GM21737 (cell line): ENCODE measurements around the gene VAMP7.
"Not testable (repeated sequence)": the region's sequence is repeated elsewhere in the genome, so short reads cannot be mapped to it uniquely, and the experiment has no call there.

Source experiments
- ATAC-seq: cut with Tn5 transposase; IDR thresholded peaks from one replicate; pipeline ENCODE4 v1.9.1; 2021; ENCODE audit warnings: mild to moderate bottlenecking, moderate library complexity; ENCODE audit not compliant: unreplicated experiment

Gene VAMP7, protein sequence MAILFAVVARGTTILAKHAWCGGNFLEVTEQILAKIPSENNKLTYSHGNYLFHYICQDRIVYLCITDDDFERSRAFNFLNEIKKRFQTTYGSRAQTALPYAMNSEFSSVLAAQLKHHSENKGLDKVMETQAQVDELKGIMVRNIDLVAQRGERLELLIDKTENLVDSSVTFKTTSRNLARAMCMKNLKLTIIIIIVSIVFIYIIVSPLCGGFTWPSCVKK

DNA sequence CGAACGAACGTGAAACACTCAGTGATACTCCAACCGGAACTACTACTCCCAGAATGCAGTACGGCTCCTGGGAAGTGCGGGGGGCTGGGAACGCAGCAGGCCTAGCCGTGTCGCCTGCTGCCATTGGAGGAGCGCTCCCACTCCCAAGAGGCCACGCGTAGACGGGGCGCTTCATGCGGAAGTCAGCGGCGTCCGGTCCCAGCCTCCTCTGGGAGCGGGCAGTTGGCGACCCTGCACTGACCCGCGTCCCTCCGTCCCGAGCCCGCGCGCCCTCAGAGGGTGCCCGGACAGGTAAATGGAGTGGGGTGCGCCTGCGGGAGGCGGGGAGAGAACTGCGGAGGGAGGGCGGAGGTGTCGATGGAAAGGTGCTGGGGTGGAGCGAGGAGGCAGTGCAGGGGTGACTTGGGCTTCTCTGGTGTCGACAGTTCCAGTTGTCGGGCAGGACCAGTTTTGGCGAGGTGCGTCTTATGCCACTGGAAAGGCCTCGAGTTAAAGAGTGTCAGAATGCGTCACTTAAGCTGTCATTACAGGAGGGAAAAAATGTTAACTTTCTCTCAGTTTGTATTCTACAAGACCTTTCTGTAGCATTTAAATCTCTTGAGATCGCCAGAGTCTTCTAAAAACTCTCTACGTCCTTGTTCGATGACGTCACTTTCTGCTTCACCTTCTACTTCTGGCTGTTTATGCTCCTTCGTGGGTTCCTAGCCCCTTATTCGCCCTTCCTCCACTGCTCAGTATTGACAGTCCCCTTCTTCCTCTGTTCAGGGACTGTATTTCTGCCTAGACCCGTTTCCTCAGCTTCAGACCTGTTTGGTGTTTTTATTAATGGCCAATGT, at the start of gene VAMP7:
Gene VAMP7 (plus strand): TSS at position 188 of the 836 bp plus-strand sequence. CDS start 8,122 bp downstream, outside the sequence.
- ATAC-seq = peak; percentile 99

DNA sequence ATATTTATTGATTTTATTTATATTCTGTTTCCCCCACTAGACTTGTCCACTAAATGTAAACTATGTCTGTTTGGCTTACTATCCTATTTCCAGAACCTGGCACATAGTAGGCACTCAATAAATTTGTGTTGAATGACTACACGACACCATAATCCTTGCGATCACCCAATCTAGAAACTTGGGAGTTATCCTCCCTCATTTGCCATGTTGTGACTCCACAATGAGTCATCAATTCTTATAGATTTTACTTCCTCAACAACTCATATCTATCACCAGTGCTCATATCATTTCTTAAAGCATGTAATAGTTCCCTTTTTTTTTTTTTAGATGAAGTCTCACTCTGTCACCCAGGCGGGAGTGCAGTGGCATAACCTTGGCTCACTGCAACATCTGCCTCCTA, 39.9 kb upstream of the VAMP7 start:
- no peak for ATAC-seq

DNA sequence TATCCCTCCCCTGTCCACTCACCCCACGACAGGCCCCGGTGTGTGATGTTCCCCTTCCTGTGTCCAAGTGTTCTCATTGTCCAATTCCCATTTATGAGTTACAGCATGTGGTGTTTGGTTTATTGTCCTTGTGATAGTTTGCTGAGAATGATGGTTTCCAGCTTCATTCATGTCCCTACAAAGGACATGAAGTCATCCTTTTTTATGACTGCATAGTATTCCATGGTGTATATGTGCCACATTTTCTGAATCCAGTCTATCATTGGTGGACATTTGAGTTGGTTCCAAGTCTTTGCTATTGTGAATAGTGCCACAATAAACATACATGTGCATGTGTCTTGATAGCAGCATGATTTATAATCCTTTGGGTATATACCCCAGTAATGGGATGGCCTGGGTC, 29.4 kb upstream of the VAMP7 start:
- not testable (repeated sequence) for ATAC-seq

DNA sequence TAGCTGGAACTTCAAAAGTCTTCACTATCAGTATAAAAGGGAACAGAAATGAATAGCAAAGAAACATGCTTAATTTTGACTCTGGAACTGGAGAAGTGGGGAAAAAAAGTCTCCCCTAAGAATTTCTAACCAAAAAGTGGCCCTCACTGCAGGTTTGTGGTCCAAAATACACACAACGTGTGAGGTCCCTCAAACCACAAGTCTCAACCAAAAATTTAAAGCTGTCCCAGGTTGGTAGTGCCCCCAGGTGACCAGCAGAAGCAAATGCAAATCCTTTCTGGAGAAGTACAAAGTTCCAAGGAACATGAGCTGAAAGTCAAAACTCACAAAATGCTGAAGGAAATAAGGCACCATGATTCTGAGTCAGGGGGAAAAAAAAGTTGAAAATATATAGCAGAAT, 23.6 kb upstream of the VAMP7 start:
- no peak for ATAC-seq

DNA sequence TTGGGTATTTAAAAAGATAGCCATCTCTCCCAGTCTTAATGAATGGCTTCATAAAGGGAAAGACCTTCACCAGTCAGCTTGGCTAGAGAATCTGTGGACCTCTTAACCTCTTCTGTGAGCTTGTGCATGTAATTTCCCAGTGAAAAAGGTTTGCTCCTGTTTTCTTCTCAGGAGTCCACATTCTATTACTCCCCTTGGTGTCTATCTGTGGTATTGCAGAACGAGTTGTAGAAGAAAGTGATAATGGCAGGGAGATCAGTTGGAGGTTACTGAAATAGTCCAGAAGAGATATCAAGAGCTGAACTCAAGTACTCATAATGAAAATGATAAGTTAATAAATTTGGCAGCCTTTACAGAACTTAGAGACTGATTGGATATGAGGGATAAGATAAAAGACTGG, 16.5 kb upstream of the VAMP7 start:
- no peak for ATAC-seq

DNA sequence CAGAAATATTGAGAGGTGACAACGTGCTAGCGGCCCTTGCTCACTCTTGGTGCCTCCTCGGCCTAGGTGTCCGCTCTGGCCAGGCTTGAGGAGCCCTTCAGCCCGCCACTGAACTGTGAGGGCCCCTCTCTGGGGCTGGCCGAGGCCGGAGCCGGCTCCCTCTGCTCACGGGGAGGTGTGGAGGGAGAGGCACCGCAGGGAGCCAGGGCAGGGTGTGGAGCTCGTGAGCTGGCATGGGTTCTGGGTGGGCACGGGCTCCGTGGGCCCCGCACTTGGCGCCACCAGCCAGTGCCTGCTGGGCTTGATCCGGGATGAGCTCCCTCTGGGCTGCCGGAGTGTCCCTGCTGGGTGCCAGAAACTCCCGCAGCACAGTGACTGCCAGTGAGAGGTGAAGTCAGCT, 16.0 kb upstream of the VAMP7 start:
- no peak for ATAC-seq

DNA sequence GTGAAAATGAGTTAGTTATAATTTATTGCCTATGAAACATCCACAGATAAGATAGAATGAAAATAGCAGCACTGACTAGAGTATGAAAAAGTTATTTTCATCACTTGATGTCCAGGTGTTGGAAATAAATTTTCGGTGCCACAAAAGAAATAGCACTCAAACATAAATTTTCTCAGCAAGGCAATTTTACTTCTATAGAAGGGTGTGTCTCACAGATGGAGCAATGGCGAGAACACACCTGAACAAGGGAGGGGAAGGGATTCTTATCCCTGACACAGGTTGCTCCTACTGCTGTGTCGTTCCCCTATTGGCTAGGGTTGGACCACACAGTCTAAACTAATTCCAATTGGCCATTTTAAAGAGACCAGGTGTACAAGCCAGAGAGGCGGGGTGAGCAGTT, 13.3 kb upstream of the VAMP7 start:
- no peak for ATAC-seq

DNA sequence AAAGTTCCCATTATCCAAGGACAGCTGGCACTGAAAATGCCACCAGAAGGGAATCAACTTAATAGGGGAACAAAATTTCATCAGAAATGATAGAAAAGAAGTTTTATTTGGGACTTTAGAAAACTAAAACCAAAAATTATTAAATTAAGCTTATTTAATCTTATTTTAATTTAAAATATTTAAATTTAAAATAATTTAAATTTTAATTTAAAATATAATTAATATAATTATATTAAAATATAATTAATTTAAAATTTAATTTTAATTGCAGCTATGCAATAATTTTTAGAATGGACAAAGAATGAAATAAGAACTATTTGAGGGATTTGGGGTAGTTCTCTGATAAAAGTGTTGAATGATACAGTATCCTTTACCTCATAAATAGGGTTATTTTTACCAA, 10.2 kb upstream of the VAMP7 start:
- ATAC-seq = no peak

DNA sequence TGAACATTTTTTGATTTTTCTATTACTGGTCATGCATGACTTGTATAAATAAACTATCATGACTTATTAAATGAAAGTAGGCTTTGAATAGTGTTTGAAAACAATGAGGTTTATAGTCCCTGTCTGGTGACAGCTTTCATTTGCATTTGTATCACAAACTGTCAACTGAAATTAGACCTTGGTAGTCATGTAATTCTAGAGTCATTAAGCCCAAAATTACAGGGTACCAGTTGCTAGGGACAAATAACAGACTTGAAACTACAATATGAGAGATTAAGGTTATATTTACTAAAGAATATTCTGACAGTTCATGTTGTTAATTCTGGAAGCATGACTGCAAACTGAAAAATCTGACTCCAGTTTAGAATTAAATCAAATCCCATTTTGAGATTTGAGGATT, 9.2 kb upstream of the VAMP7 start:
- ATAC-seq = no peak

DNA sequence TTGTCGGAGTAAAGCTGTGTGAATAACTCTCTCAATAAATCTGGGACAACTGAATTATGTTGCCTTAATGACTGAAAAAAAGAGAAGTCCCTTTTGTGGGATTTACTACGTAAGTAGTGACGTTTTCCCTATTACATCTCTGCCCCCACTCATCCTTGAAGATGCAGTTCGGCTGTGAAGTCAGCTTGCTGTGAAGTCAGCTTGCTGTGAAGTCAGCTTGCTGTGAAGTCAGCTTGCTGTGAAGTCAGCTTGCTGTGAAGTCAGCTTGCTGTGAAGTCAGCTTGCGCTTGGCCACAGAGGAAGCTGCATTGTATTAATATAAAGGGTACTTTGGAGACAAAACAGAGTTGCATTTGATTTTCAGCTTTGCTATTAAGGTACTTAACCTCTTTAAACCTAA, 8.0 kb upstream of the VAMP7 start:
- no peak for ATAC-seq

DNA sequence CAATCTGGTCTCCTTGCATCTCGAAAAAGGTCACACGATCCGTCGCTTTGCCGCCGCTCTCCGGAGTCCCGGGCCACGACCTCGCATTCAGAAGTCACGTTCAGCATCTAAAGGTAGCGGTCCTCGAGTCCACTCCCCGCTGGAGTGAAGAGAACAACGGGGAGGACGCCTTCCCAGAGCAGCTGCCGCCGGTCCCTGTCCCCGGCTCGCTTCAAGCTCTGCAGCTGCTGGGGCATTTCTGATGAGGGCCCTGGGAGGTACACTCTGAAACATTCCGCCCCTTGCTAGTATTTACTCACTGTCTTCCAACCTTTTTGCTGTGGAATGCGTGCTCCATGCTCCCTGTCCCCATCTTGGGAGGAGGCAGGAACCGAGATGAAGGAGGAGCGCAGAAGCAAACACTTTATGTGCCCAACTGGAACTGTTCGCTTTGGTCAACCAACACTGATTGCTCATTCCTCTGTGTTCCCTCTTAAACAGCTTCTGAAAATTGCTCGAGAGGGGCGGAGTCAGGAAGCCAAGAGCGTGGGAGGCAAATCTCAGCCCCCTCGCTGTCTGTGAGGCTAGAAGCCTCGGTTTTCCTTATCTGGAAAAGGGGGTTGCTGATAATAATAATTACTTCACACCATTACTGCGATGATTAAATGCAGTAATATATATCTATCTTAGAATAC, 6.4 kb upstream of the VAMP7 start:
- ATAC-seq = no peak

DNA sequence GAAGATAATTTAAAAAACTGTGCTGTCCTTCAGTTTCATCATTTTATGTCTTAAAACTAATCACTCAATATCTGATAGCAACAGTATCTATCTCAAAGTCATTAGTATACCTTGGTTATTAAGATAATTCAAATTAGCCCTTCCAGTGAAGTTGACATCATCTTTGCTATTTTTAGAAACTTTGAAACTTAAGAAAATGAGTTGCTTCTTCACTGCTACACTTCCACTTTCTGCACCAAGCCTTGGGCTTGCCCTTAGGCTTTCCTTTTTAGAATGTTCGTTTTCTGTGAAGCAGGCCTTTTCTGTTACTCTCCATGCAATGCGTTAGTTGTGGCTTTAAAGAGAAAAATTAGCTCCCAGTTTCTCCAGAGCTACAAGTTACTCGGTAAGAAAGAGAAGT, 4.4 kb upstream of the VAMP7 start:
- no peak for ATAC-seq

DNA sequence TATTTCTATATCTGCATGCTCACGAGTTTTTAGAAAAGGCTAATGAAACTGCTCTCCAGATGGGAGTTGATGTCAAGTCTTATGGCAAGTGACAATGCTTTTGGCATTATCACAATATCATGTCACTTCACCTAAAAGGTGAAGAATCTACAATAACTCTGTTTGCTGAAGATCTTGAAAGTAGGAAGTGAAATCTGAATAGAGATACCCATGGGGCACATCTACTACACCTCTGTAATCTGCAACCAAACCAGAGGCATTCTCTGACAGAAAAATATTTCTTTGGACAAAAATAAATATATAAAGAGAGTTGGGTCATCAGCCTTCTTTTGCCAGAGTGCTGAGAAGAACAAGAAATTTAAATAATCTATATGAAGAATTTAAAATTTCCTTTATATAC, 3.9 kb upstream of the VAMP7 start:
- no peak for ATAC-seq

DNA sequence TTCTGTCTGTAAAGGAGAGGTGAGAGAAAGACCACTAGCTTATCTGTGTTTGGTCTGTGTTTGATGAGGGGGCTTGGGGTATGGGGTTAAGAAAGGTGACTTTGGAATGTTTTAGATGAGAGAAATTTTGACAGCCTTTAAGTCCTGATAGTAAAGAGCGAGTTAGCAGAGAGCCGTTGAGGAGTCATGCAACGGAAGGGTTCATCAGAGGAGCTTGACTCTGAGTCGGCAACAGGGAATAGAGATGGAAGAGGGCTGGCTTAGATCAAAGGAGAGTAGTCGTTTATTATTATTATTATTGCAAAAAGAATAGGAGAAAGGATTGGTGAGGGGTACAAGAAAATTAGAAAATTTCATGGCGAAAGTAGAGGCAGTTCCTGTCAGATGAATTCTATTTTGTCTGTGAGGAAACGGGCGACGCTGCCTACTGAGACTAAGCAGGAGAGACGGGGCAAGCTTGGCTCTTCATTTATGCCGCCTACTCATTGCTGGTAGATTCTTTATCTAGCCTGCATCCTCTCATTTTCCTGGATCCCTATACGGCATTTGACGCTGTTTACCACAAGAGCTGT, 473 bp upstream of the VAMP7 start:
- no peak for ATAC-seq

DNA sequence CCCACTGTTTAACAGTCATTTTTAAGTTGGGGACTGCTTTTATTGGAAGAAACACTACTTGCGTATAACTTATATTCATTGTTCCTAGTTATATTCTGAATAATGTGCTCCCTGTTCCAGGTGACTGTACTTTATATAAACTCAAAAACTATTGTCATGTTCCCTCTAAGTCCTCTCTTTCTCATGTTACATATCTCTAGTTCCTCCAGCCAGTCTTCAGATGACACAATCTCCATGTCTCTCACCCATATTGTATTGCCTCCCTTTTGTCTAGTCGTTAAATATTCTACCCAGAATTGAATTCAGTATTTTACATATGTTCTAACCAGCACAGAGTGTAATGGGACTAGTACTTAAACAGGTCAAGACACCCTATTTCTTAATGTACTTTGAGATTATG, 5.3 kb downstream of the VAMP7 start:
- ATAC-seq = no peak

DNA sequence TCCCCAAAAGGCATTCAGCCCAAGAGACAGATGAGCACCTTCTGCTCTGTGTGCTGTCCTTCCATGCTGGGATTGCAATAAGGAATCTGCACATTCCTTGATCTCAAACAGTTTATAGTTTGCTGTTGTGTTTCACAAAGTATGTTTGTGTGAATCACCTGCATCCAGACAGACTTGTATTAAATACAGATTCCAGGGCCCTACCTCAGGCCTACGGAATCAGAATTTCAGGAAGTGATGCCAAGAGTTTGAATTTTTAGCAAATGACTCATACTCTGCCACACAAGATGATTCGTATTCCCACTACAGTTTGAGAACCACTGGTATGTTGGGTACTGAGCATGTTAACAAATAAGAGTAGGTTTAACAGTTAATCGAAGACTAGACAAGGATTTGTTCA, 7.0 kb downstream of the VAMP7 start:
- ATAC-seq = no peak

DNA sequence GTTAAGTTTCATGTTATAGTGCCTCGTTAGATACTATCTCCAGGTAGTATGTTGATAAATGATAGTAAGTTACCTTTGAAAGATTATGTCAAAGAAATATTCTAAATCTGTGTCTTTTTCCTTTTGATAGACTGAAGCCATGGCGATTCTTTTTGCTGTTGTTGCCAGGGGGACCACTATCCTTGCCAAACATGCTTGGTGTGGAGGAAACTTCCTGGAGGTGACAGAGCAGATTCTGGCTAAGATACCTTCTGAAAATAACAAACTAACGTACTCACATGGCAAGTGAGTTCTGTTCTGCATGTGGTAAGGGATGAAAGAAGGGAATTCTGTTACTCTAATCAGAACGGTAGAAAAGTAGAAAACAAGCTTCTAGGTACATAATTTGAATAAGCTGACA, 8.2 kb downstream of the VAMP7 start:
- ATAC-seq = no peak

DNA sequence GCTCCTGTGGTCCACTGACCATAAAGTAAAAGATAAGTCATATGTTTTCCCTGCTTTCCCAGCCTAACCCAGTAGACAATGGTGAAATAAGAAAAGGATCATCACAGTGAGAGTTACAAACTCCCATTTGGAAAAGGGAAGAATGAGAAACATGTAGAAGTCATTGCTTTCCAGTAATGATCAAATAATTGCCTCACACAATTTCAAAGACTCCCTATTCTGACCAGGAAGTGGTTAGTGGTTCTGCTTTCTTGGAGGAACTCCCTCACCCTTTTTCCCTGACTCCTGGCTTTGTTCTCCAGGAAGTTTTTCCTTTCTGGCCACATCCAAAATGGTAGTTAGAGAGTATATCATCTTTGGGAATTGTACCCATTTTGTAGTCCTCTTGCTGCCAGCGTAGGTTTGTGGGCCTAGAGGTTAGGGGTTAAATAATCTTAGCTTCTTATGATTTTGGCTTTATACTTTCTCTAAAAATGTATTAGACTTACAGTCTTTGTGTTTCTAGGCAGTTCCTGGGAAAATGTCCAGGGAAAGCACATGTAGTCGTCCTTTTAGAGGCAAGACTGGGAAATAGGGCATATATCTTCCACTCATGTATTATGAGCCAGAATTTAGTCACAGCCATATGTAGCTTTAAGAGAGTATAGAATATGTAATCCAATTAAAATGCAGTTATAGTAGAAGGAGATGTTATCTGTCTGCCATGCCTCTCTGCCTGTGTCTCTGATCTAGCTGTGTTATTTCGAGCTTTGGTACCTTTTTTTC, 10.5 kb downstream of the VAMP7 start:
- ATAC-seq = no peak

DNA sequence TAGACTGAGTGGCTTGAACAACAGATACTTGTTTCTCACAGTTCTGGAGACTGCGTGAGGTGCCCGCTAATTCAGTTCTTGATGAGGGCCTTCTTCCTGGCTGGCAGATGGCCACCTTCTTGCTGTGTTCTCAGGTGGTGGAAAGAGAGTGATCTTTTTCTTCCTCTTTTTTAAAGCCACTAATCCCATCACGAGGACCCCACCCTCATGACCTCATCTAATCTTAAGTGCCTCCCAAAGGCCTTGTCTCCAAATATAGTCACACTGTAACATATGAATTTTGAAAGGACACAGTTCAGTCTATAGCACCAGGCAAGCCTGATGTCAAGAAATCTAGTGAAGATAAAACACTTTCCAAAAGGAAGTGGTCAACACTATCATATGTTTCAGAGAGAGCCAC, 12.4 kb downstream of the VAMP7 start:
- no peak for ATAC-seq

DNA sequence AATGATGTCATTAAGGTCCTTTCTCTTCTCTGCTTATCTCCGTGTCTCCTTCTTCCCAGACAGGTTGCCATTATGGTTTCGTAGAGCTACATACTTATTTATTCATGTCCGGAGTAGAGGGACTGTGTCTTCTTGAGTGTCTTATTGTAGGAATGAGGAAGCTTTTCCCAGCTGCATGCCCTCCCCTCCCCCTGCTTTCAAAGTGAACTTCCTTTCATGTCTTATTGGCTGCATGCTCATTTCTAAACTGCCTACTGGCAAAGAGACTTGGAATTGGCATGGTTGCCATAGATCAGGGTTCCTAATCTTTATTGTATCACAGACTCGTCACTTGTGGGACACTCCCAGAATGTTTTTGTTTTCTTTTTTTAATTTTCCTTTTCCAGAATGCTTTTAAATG, 15.4 kb downstream of the VAMP7 start:
- ATAC-seq = no peak

DNA sequence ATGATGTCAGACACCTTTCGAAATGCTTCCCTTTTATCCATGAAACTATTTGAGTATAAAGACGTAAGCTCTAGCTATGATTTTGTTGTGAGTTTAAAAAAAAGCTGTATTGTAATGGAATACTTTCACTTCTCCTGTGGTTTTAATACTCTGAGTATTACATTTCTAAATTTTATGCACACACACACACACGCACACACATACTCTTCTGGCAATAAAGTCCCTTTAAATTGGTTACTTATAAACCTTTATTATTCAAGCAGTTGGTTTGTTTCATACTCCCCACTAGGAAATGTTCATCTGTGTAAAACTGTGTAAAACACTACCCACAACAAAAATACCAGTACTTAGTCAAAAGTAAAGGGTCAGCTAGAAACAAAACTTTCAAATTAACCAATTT, 18.2 kb downstream of the VAMP7 start:
- no peak for ATAC-seq
